Epithelial cell of proximal tubule (primary cell): ENCODE measurements around the gene MSH5. TPM values are rescaled to one million over a fixed set of nuclear protein-coding genes. Genes with fewer than 3 reads are reported as not detected.

Experiments used
- DNase-seq: peaks from one replicate; pipeline ENCODE4 v3.0.0-alpha.2; 2011; ENCODE audit warnings: low read depth
- H3K4me3 ChIP-seq: 2 replicates; pipeline ENCODE4 v1.5.1; 2011; ENCODE audit warnings: low read depth, mild to moderate bottlenecking, low read length
- total RNA-seq: library from RNA; depleted of rRNA; stranded (reverse); fragments of >200 nt; gene quantifications from 2 replicates; pipeline ENCODE4 v1.2.3, GENCODE V29; 2015
- TF ChIP-seq, protein P1 (sequence below): conservative IDR thresholded peaks from 2 replicates; pipeline ENCODE4 v1.5.1; 2012; ENCODE audit warnings: low read depth, mild to moderate bottlenecking, low read length

The MSH5 gene
- total RNA-seq, 1 donor from 2014 or later = 30.4 TPM

DNA sequence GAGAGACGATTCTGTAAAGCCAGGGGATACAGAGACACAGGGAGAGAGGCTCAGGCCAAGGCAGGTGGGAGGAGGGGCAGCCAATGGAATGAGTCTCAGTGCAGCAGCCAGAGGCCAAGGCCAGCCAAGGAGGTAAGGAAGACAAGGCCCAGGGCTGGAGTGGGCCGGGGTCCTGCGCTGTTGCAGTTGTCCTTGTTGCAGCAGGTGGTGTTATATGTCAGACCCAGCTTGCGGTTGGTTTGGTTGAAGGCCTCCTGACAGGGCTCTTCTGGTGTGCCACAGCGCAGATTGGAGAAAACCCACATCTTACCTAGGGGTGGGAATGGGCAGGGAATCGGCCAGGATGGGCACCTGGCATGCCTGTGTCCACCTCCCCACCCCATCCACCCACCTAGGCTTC, 20.8 kb upstream of the MSH5 start:
- no peak overlapping the region for H3K4me3 ChIP-seq
- no peak for DNase-seq
- TF ChIP-seq, protein P1, sequence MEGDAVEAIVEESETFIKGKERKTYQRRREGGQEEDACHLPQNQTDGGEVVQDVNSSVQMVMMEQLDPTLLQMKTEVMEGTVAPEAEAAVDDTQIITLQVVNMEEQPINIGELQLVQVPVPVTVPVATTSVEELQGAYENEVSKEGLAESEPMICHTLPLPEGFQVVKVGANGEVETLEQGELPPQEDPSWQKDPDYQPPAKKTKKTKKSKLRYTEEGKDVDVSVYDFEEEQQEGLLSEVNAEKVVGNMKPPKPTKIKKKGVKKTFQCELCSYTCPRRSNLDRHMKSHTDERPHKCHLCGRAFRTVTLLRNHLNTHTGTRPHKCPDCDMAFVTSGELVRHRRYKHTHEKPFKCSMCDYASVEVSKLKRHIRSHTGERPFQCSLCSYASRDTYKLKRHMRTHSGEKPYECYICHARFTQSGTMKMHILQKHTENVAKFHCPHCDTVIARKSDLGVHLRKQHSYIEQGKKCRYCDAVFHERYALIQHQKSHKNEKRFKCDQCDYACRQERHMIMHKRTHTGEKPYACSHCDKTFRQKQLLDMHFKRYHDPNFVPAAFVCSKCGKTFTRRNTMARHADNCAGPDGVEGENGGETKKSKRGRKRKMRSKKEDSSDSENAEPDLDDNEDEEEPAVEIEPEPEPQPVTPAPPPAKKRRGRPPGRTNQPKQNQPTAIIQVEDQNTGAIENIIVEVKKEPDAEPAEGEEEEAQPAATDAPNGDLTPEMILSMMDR = no peak

- TF ChIP-seq, protein P1 = no peak
- no peak for DNase-seq
- no peak overlapping the region for H3K4me3 ChIP-seq
Measured at GRCh38 chr6:31720196-31720770, 19.5 kb upstream of the MSH5 start.

DNA sequence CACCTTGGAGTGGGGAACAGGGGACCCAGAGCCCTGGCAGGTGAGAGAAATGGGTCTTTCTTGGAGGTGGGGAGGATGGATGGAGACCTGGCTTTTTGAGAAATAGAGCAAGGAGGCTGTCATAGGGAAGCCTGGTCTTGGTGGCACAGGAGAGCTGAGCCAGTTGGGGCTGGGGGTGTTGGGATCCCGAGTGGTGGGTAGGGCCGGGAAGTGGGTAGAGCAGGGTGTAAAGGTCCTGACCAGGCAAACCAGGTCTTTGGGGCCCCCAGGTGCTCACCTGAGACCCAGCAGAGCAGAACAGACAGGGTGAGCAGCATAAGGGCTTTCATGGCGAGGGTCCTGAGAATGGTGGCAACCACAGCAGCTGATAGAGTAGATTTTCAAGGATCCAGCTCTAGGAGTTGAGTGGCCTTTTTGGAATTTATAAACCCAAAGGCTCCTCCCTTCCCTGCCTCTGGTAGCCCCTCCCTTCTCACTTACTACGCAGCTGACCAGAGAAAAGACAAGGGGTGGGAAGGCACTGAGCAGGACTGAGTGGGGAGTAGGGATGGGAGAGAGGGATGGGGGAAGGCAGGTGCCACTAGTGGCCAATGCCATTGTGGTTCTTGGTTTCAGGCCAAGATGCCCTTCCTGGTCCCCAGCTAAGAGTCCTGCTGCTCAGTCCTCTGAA, 18.3 kb upstream of the MSH5 start, which contains the start of gene LY6G6C:
Gene LY6G6C (minus strand): TSS at position 396 of the 670 bp plus-strand sequence. CDS start 67 bp downstream, at position 329.
- no peak within 1 kb of the TSS for H3K4me3 ChIP-seq
- no peak for DNase-seq
- TF ChIP-seq, protein P1 = no peak

- DNase-seq = no peak
- H3K4me3 ChIP-seq = no peak overlapping the region
- TF ChIP-seq, protein P1 = no peak
Measured at GRCh38 chr6:31722173-31722572, 17.6 kb upstream of the MSH5 start.

GRCh38 chr6:31723245-31723979, 16.4 kb upstream of the MSH5 start, which contains the start of gene MPIG6B:
Gene MPIG6B, plus strand, starts transcription at chr6:31723373. Its CDS starts 11 bp downstream, at chr6:31723384.
- no peak for DNase-seq
- TF ChIP-seq, protein P1 = no peak
- no peak within 1 kb of the TSS for H3K4me3 ChIP-seq

- TF ChIP-seq, protein P1 = no peak
- DNase-seq = no peak
Measured at GRCh38 chr6:31723980-31724691, 15.7 kb upstream of the MSH5 start.

More at GRCh38 chr6:31723980-31724691, 15.7 kb upstream of the MSH5 start:
- no peak overlapping the region for H3K4me3 ChIP-seq
